Kidney (tissue), 14 donors: ENCODE results near the gene SPAG7. TPM values are rescaled to one million over a fixed set of nuclear protein-coding genes. Genes with fewer than 3 reads are reported as not detected.

Experiments used
- DNase-seq, 5 donors: peaks; one replicate each; pipeline ENCODE4 v3.0.0-alpha.2; 2013 to 2020
- FAIRE-seq: peaks from 2 replicates; lab custom pipeline; 2012; peaks lifted over from hg19 to GRCh38; lab: Jason Lieb, UNC
- H3K27ac ChIP-seq, 2 donors: one replicate each; pipeline ENCODE4 v1.7.0; 2013; ENCODE audit warnings: low read depth in 2 of 2, low read length in 2 of 2, inconsistent platforms in 1 of 2
- H3K27me3 ChIP-seq: one replicate; pipeline ENCODE4 v1.7.1; 2013; ENCODE audit warnings: low read length, inconsistent platforms; ENCODE audit not compliant: control insufficient read depth, insufficient read depth
- H3K36me3 ChIP-seq, 3 donors: one replicate each; pipeline versions ENCODE4 v1.7.0 to v1.7.1; 2013; ENCODE audit warnings: low read length in 3 of 3, control low read depth in 1 of 3, inconsistent platforms in 1 of 3; ENCODE audit not compliant: insufficient read depth in 3 of 3, control insufficient read depth in 2 of 3
- H3K4me1 ChIP-seq, 3 donors: one replicate each; pipeline versions ENCODE4 v1.7.0 to v1.7.1; 2013; ENCODE audit warnings: low read length in 3 of 3, inconsistent platforms in 1 of 3, low read depth in 1 of 3; ENCODE audit not compliant: control insufficient read depth in 2 of 3, insufficient read depth in 2 of 3
- H3K4me3 ChIP-seq, 3 donors: one replicate each; pipeline versions ENCODE4 v1.7.0 to v1.8.1; 2013; ENCODE audit warnings: low read length in 3 of 3, control low read depth in 1 of 3, inconsistent platforms in 1 of 3
- H3K9ac ChIP-seq, 3 donors: one replicate each; pipeline versions ENCODE4 v1.7.0 to v1.7.1; 2013; ENCODE audit warnings: low read length in 3 of 3, control low read depth in 1 of 3, inconsistent platforms in 1 of 3
- H3K9me3 ChIP-seq, 3 donors: one replicate each; pipeline versions ENCODE4 v1.7.0 to v1.7.1; 2013; ENCODE audit warnings: low read length in 3 of 3, control low read depth in 1 of 3, inconsistent platforms in 1 of 3; ENCODE audit not compliant: control insufficient read depth in 2 of 3, insufficient read depth in 1 of 3
- CTCF ChIP-seq: IDR thresholded peaks from 3 replicates; pipeline ENCODE4 v1.5.1; 2012; ENCODE audit warnings: mild to moderate bottlenecking, moderate library complexity, borderline replicate concordance; ENCODE audit not compliant: insufficient read depth; ENCODE audit errors: extremely low read depth
- intact Hi-C: fragments of 100-400 bp; cut with DNase I; formaldehyde crosslinking; loops from one replicate; pipeline ENCODE4 v1.11.1; 2022
- polyA plus RNA-seq: library from polyadenylated mRNA; stranded (reverse); fragments of 350-450 nt; fragmentation: Illumina TruSeq; extraction: RNeasy Lipid Tissue Mini Kit (QIAGEN cat#74804); gene quantifications from one replicate; pipeline ENCODE4 v1.2.3, GENCODE V29; 2014; ENCODE audit warnings: low read depth, low replicate concordance; ENCODE audit not compliant: insufficient read depth
- total RNA-seq: library from RNA; stranded (reverse); fragmentation: NEBNext Ultra II Directional; extraction: Animal tissue kit (Norgen Biotek cat#: 25700); gene quantifications from one replicate; pipeline ENCODE4 v1.2.1, GENCODE V29; 2021
- donor health status: control.
- donor health status: control.
- donor health status: control.
- donor health status: control.
- donor health status: control.
- donor health status: DM: yes; HTN: yes; CAD: no.
- donor health status: Normal renal cell carcinoma (clear cell type).

Gene SPAG7
- total and polyA plus RNA-seq, 2 donors from 2014 or later: 73.6 to 157 TPM

- Histone ChIP-seq H3K36me3 (peaks cover 6 to 30% (median 21%) of the 10 kb centered on the region in 3 donors), H3K9me3 (no peaks in the 10 kb centered on the region), H3K27me3 (no peaks in the 10 kb centered on the region), H3K4me1 (peaks cover 0 to 33% (median 14%) of the 10 kb centered on the region in 3 donors), H3K9ac (peak overlapping the region in 2 of 3 donors; percentile 18 to 73), H3K4me3 (peak overlapping the region; percentile 40 to 95 (median 83)), H3K27ac (peak overlapping the region; percentile 63 to 98)
- FAIRE-seq: no peak
- no peak for TF ChIP-seq CTCF
- DNase-seq: peak in 1 of 5 donors; percentile 64
- intact Hi-C loops: no loop called here
Measured at GRCh38 chr17:4947010-4947410, 20.6 kb downstream of the SPAG7 start.

- peaks cover under 1 to 35% (median 15%) of the 10 kb centered on the region in 3 donors for H3K4me1 ChIP-seq
- intact Hi-C loops: no loop called here
- TF ChIP-seq CTCF: no peak
- no peak for DNase-seq
- H3K4me3 ChIP-seq: peak overlapping the region; percentile 40 to 95 (median 83)
- peak overlapping the region in 2 of 3 donors; percentile 18 to 73 for H3K9ac ChIP-seq
- no peaks in the 10 kb centered on the region for H3K9me3 ChIP-seq
- no peaks in the 10 kb centered on the region for H3K27me3 ChIP-seq
- peaks cover 6 to 30% (median 21%) of the 10 kb centered on the region in 3 donors for H3K36me3 ChIP-seq
- H3K27ac ChIP-seq: no peak overlapping the region
- FAIRE-seq: no peak
Measured at GRCh38 chr17:4946312-4946976, 21.2 kb downstream of the SPAG7 start.

GRCh38 chr17:4945944-4946280 is 21.7 kb downstream of the SPAG7 start:
- Histone ChIP-seq H3K9me3 (no peaks in the 10 kb centered on the region), H3K27me3 (no peaks in the 10 kb centered on the region), H3K4me3 (peak overlapping the region in 2 of 3 donors; percentile 83 to 95), H3K36me3 (peaks cover 6 to 30% (median 21%) of the 10 kb centered on the region in 3 donors), H3K4me1 (peaks cover 5 to 37% (median 17%) of the 10 kb centered on the region in 3 donors), H3K9ac (peak overlapping the region in 1 of 3 donors; percentile 73), H3K27ac (no peak overlapping the region)
- TF ChIP-seq CTCF: no peak
- FAIRE-seq: no peak
- intact Hi-C loops: no loop called here
- no peak for DNase-seq
